SK-N-SH (cell line): ENCODE results near the gene CDK13. TPM values are rescaled to one million over a fixed set of nuclear protein-coding genes. Genes with fewer than 3 reads are reported as not detected.

Experiments used
- CTCF ChIA-PET: fragments of 300-600, 350-600 bp; formaldehyde crosslinking; extraction: SDS; loops from one replicate; lab custom pipeline; 2021; lab: Yijun Ruan, JAX
- POLR2A ChIA-PET: fragments of 350-600 bp; sonication (Branson Sonifier 250); formaldehyde crosslinking; extraction: SDS; loops from one replicate; lab custom pipeline; 2020; ENCODE audit warnings: antibody characterized with exemption, inconsistent platforms; lab: Yijun Ruan, JAX
- DNase-seq: peaks from one replicate; pipeline ENCODE4 v3.0.0; 2012
- H2AFZ ChIP-seq: fragments of 200-600 bp; sonication (generic); 2 replicates; pipeline ENCODE4 v1.8.1; 2016; ENCODE audit warnings: antibody characterized with exemption, mild to moderate bottlenecking, low read depth
- H3F3A ChIP-seq: fragments of 200-600 bp; sonication (generic); replicated peaks from 2 replicates; pipeline ENCODE3; 2016; ENCODE audit warnings: antibody characterized with exemption, mild to moderate bottlenecking; ENCODE audit not compliant: insufficient read depth
- H3K27ac ChIP-seq, 2 experiments: fragments of 200-500 bp in 1 of 2; fragments of 200-600 bp in 1 of 2; sonication (Bioruptor generic) in 1 of 2; sonication (generic), shearing (Covaris generic) in 1 of 2; 2 replicates each; pipeline versions ENCODE4 v1.5.1 to v1.6.1; 2014 to 2016; ENCODE audit warnings: low read depth in 2 of 2, inconsistent platforms in 1 of 2, low read length in 1 of 2, mild to moderate bottlenecking in 1 of 2, mixed read lengths in 1 of 2
- H3K27me3 ChIP-seq: fragments of 200-600 bp; sonication (generic), shearing (Covaris generic); 2 replicates; pipeline ENCODE4 v1.6.1; 2016; ENCODE audit warnings: mixed run types; ENCODE audit not compliant: insufficient read depth
- H3K36me3 ChIP-seq, 2 experiments: fragments of 200-500 bp in 1 of 2; fragments of 200-600 bp in 1 of 2; sonication (Bioruptor generic) in 1 of 2; sonication (generic) in 1 of 2; replicated peaks in 1 of 2; 2 replicates each; pipeline versions ENCODE3 to v1.5.1; 2014 to 2016; ENCODE audit warnings: low read length in 1 of 2, mild to moderate bottlenecking in 1 of 2; ENCODE audit not compliant: insufficient read depth in 2 of 2, control insufficient read depth in 1 of 2
- H3K4me1 ChIP-seq, 2 experiments: fragments of 200-500 bp in 1 of 2; fragments of 200-600 bp in 1 of 2; sonication (Bioruptor generic) in 1 of 2; sonication (generic), shearing (Covaris generic) in 1 of 2; 2 replicates each; pipeline versions ENCODE4 v1.5.1 to v1.6.1; 2014 to 2016; ENCODE audit warnings: low read depth in 1 of 2, low read length in 1 of 2, mixed run types in 1 of 2; ENCODE audit not compliant: insufficient read depth in 2 of 2, control insufficient read depth in 1 of 2
- H3K4me2 ChIP-seq: fragments of 200-600 bp; sonication (generic), shearing (Covaris generic); 2 replicates; pipeline ENCODE4 v1.6.1; 2017; ENCODE audit warnings: mixed run types
- H3K4me3 ChIP-seq, 2 experiments: fragments of 200-500 bp in 1 of 2; fragments of 200-600 bp in 1 of 2; sonication (Bioruptor generic) in 1 of 2; sonication (generic), shearing (Covaris generic) in 1 of 2; 2 replicates each; pipeline versions ENCODE4 v1.5.1 to v1.8.1; 2014 to 2016; ENCODE audit warnings: low read depth in 2 of 2, inconsistent platforms in 1 of 2, low read length in 1 of 2, mild to moderate bottlenecking in 1 of 2, mixed read lengths in 1 of 2, moderate library complexity in 1 of 2
- H3K79me2 ChIP-seq: fragments of 200-600 bp; sonication (generic); 2 replicates; pipeline ENCODE4 v1.8.1; 2017; ENCODE audit warnings: mild to moderate bottlenecking; ENCODE audit not compliant: insufficient read depth
- H3K9ac ChIP-seq: fragments of 200-600 bp; sonication (generic); 2 replicates; pipeline ENCODE4 v1.6.1; 2017; ENCODE audit warnings: mixed run types
- H3K9me2 ChIP-seq: fragments of 200-600 bp; sonication (generic); 2 replicates; pipeline ENCODE4 v1.6.1; 2017; ENCODE audit warnings: mixed run types
- H3K9me3 ChIP-seq: fragments of 200-600 bp; sonication (generic); 2 replicates; pipeline ENCODE4 v1.6.1; 2017; ENCODE audit warnings: mixed run types, mild to moderate bottlenecking, moderate library complexity
- H4K20me1 ChIP-seq: fragments of 200-600 bp; sonication (generic); 2 replicates; pipeline ENCODE4 v1.6.1; 2017; ENCODE audit warnings: mild to moderate bottlenecking, mixed run types; ENCODE audit not compliant: insufficient read depth
- ELF1 ChIP-seq: IDR thresholded peaks from 2 replicates; pipeline ENCODE4 v1.4.0; 2012
- FOXJ3 ChIP-seq: sonication (generic); formaldehyde crosslinking; IDR thresholded peaks from 2 replicates; pipeline ENCODE4 v1.5.1; 2020; ENCODE audit warnings: mild to moderate bottlenecking, missing genetic modification reagents
- FOXM1 ChIP-seq: IDR thresholded peaks from 2 replicates; pipeline ENCODE4 v1.4.0; 2012; ENCODE audit warnings: low read depth, mild to moderate bottlenecking
- GABPA ChIP-seq: IDR thresholded peaks from 2 replicates; pipeline ENCODE4 v1.4.0; 2012; ENCODE audit warnings: low read depth, mild to moderate bottlenecking
- GATA2 ChIP-seq: sonication (generic); formaldehyde crosslinking; IDR thresholded peaks from 2 replicates; pipeline ENCODE4 v1.5.0; 2020; ENCODE audit warnings: mild to moderate bottlenecking, missing genetic modification reagents
- JUND ChIP-seq: IDR thresholded peaks from 2 replicates; pipeline ENCODE4 v1.4.0; 2012
- MEF2A ChIP-seq: IDR thresholded peaks from 2 replicates; pipeline ENCODE4 v1.4.0; 2012; ENCODE audit warnings: low read depth, borderline replicate concordance
- MXI1 ChIP-seq: IDR thresholded peaks from 2 replicates; pipeline ENCODE4 v1.6.1; 2012; ENCODE audit warnings: mild to moderate bottlenecking, low read depth, low read length, improper control_type of control experiment
- NFIC ChIP-seq: IDR thresholded peaks from 2 replicates; pipeline ENCODE4 v1.4.0; 2012; ENCODE audit warnings: borderline replicate concordance
- POLR2AphosphoS5 ChIP-seq: IDR thresholded peaks from 2 replicates; pipeline ENCODE4 v1.6.1; 2012; ENCODE audit warnings: low read depth, low read length
- RXRA ChIP-seq: IDR thresholded peaks from 2 replicates; pipeline ENCODE4 v1.4.0; 2012; ENCODE audit warnings: low read depth, mild to moderate bottlenecking, borderline replicate concordance
- SMC3 ChIP-seq: IDR thresholded peaks from 2 replicates; pipeline ENCODE4 v1.6.1; 2012; ENCODE audit warnings: low read depth, low read length, improper control_type of control experiment
- TCF12 ChIP-seq: IDR thresholded peaks from 2 replicates; pipeline ENCODE4 v1.4.0; 2012
- WGBS: methylation state at CpG from one replicate; pipeline ENCODE4 v1.1.6; 2017; ENCODE audit warnings: low lambda C conversion rate; 5-methylcytosine and 5-hydroxymethylcytosine counted together
- polyA plus RNA-seq, 3 experiments: library from polyadenylated mRNA; depleted of rRNA; stranded (reverse); fragments of >200 nt; gene quantifications; 2 replicates each; pipeline ENCODE4 v1.2.3, GENCODE V29; 2012
- TF ChIP-seq, protein P1 (sequence below): IDR thresholded peaks from 2 replicates; pipeline ENCODE4 v1.6.1; 2012; ENCODE audit warnings: mild to moderate bottlenecking, low read depth, low read length, moderate library complexity
- TF ChIP-seq, protein P2 (sequence below): fragments of 150-350 bp; IDR thresholded peaks from 2 replicates; pipeline ENCODE4 v1.6.1; 2016; ENCODE audit warnings: mild to moderate bottlenecking, low read depth, low read length
- TF ChIP-seq, protein P3 (sequence below): fragments of 150-350 bp; IDR thresholded peaks from 2 replicates; pipeline ENCODE4 v1.6.1; 2017; ENCODE audit warnings: antibody characterized with exemption, low read length, low read depth, borderline replicate concordance
- TF ChIP-seq, protein P4 (sequence below): IDR thresholded peaks from 2 replicates; pipeline ENCODE4 v1.4.0; 2012; ENCODE audit warnings: low read depth
- TF ChIP-seq, protein P5 (sequence below): IDR thresholded peaks from 2 replicates; pipeline ENCODE4; 2012

CDK13 gene
- polyA plus RNA-seq, 1 of the 3 experiments (the other 2 are of a cell fraction), result 23.1 TPM

DNA sequence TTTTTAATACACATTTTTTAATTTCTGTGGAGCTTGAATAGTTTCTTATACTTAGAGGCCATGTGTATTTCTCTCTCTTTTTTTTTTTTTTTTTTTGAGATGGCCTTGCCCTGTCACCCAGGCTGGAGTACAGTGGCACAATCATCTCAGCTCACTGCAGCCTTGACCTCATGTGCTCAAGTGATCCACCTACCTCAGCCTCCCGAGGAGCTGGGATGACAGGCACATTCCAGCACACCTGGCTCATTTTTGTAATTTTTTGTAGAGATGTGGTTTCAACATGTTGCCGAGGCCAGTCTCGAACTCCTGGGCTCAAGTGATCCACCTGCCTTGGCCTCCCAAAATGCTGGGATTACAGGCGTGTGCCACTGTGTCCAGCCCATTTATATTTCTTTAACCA lies 64.3 kb downstream of the CDK13 start (continued):
- TF ChIP-seq, protein P1, sequence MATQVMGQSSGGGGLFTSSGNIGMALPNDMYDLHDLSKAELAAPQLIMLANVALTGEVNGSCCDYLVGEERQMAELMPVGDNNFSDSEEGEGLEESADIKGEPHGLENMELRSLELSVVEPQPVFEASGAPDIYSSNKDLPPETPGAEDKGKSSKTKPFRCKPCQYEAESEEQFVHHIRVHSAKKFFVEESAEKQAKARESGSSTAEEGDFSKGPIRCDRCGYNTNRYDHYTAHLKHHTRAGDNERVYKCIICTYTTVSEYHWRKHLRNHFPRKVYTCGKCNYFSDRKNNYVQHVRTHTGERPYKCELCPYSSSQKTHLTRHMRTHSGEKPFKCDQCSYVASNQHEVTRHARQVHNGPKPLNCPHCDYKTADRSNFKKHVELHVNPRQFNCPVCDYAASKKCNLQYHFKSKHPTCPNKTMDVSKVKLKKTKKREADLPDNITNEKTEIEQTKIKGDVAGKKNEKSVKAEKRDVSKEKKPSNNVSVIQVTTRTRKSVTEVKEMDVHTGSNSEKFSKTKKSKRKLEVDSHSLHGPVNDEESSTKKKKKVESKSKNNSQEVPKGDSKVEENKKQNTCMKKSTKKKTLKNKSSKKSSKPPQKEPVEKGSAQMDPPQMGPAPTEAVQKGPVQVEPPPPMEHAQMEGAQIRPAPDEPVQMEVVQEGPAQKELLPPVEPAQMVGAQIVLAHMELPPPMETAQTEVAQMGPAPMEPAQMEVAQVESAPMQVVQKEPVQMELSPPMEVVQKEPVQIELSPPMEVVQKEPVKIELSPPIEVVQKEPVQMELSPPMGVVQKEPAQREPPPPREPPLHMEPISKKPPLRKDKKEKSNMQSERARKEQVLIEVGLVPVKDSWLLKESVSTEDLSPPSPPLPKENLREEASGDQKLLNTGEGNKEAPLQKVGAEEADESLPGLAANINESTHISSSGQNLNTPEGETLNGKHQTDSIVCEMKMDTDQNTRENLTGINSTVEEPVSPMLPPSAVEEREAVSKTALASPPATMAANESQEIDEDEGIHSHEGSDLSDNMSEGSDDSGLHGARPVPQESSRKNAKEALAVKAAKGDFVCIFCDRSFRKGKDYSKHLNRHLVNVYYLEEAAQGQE, result no peak
- TF ChIP-seq JUND (no peak), FOXJ3 (no peak), GABPA (no peak), FOXM1 (no peak), RXRA (no peak), TCF12 (no peak), ELF1 (no peak)
- TF ChIP-seq, protein P2, sequence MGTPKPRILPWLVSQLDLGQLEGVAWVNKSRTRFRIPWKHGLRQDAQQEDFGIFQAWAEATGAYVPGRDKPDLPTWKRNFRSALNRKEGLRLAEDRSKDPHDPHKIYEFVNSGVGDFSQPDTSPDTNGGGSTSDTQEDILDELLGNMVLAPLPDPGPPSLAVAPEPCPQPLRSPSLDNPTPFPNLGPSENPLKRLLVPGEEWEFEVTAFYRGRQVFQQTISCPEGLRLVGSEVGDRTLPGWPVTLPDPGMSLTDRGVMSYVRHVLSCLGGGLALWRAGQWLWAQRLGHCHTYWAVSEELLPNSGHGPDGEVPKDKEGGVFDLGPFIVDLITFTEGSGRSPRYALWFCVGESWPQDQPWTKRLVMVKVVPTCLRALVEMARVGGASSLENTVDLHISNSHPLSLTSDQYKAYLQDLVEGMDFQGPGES, result no peak
- TF ChIP-seq, protein P3, sequence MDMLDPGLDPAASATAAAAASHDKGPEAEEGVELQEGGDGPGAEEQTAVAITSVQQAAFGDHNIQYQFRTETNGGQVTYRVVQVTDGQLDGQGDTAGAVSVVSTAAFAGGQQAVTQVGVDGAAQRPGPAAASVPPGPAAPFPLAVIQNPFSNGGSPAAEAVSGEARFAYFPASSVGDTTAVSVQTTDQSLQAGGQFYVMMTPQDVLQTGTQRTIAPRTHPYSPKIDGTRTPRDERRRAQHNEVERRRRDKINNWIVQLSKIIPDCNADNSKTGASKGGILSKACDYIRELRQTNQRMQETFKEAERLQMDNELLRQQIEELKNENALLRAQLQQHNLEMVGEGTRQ, result no peak
- TF ChIP-seq, protein P4, sequence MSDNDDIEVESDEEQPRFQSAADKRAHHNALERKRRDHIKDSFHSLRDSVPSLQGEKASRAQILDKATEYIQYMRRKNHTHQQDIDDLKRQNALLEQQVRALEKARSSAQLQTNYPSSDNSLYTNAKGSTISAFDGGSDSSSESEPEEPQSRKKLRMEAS, result no peak
- TF ChIP-seq, all 33 proteins: peak for 0

- ChIA-PET POLR2A (no interaction called here), CTCF (interaction anchor here (0.8 to 2.5 kb wide), 5 partner anchors 9 to 119 kb away, joined by 3 to 10 read pairs (median 3); no protein-coding TSS in a partner anchor)
- no peak overlapping the region for H2AFZ ChIP-seq
- H3K9me2 ChIP-seq, result no peaks in the 10 kb centered on the region
- H4K20me1 ChIP-seq, result peaks cover 7% of the 10 kb centered on the region
- no peaks in the 10 kb centered on the region for H3K27me3 ChIP-seq
- H3K27ac ChIP-seq, result peak overlapping the region; percentile 13 to 56; a peak in 3 of 4 replicates
- H3F3A ChIP-seq, result peaks cover 8% of the 10 kb centered on the region
- TF ChIP-seq SMC3 (no peak), RXRA (no peak), MXI1 (no peak), POLR2AphosphoS5 (peak; percentile 25; the same call in 1 of the 2 replicates), MEF2A (no peak), NFIC (peak; percentile 76), GATA2 (CRISPR knock-in tag) (no peak), TCF12 (peak; percentile 21; the same call in 1 of the 2 replicates)
- TF ChIP-seq, protein P5, sequence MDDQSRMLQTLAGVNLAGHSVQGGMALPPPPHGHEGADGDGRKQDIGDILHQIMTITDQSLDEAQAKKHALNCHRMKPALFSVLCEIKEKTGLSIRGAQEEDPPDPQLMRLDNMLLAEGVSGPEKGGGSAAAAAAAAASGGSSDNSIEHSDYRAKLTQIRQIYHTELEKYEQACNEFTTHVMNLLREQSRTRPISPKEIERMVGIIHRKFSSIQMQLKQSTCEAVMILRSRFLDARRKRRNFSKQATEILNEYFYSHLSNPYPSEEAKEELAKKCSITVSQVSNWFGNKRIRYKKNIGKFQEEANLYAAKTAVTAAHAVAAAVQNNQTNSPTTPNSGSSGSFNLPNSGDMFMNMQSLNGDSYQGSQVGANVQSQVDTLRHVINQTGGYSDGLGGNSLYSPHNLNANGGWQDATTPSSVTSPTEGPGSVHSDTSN, result peak; percentile 4; the same call in 1 of the 2 replicates
- TF ChIP-seq, protein P3, result no peak
- TF ChIP-seq, all 33 proteins: peak for 4
- H3K9ac ChIP-seq, result no peak overlapping the region
- peaks cover 17 to 56% of the 10 kb centered on the region in 2 experiments for H3K36me3 ChIP-seq
- H3K4me2 ChIP-seq, result no peak overlapping the region
- no peak overlapping the region for H3K4me3 ChIP-seq
- H3K79me2 ChIP-seq, result peaks cover 37% of the 10 kb centered on the region; the same call in 1 of the 2 replicates
- H3K9me3 ChIP-seq, result no peaks in the 10 kb centered on the region
- H3K4me1 ChIP-seq, result peaks cover 5 to 8% of the 10 kb centered on the region in 2 experiments; a peak in 2 of 4 replicates
- WGBS, result 47% methylated on average over 4 of the region's 4 CpGs
- peak; percentile 41 for DNase-seq
Measured at GRCh38 chr7:40015790-40016296, 65.8 kb downstream of the CDK13 start.
